Stimulated activated CD4-positive, alpha-beta T cell treated with anti-CD3 and anti-CD28 coated beads, Interleukin-1b, Interleukin-23, amount 100 ng/mL, for 48 hours (primary cell): Measurements from ENCODE around the gene CDK16.

Experiments used
- DNase-seq: peaks from one replicate; pipeline ENCODE4 v3.0.0-alpha.2; 2020

Gene CDK16

DNA sequence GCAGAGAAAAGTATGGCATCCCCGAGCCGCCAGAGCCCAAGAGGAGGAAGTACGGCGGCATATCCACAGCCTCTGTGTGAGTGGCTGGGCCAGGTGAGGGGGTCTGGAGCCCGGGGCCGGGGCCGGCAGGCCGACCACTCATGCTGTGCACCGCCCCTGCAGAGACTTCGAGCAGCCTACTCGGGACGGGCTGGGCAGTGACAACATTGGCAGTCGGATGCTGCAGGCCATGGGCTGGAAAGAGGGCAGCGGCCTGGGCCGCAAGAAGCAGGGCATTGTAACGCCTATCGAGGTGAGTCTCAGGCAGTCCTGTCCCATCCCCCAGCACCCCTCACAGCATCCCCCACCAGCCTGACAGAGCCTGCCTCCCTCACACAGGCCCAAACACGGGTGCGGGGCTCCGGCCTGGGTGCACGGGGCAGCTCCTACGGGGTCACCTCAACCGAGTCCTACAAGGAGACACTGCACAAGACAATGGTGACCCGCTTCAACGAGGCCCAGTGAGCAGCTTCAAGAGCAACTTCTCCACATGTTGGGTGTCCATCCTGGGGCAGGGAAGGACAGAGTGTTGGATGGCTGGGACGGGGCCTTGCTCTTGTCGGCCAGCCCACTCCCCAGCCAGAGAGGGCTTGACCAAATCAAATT is 32.3 kb upstream of the CDK16 start:
- DNase-seq: no peak

DNA sequence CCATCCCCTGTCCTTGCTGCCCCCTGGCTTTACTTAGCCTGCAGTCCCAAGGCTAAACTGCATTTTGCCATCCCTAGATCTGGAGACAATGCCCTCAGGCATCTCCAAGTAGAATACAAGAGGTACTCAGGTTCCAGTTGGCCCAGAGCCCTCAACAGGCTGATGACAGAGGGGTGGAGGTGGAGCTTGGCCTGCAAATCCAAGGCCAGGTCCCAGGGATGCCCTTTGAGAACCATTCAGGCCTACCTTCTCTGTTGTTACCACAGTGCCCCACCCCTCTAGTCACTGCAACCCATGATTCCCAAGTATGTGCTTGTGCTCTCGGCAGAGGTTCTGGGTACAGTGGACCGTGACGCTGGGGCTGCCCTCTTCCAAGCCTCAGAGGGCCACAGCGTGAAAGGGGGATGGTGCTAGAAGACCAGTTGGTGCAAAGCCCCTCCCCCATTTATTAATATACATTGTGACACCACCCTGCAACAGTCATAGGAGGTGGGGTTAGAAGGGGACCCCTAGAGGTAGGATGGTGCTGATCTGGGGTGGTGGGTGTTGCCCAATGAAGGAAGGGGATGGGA is 31.3 kb upstream of the CDK16 start:
- no peak for DNase-seq

DNA sequence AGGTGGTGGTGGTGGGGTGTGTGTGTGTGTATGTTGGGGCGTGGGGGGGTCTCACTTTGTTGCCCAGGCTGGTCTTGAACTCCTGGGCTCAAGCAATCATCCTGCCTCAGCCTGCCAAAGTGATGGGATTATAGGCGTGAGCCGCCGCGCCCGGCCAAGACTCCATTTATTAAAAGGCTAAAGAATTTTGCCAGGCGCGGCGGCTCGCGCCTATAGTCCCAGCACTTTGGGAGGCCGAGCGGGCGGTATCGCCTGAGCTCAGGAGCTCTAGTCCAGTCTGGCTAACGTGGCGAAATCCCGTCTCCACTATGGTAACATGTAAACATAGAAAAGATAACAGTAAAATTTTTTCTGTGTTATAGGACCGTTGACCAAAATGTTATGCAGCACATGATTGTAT is 28.6 kb upstream of the CDK16 start:
- no peak for DNase-seq

DNA sequence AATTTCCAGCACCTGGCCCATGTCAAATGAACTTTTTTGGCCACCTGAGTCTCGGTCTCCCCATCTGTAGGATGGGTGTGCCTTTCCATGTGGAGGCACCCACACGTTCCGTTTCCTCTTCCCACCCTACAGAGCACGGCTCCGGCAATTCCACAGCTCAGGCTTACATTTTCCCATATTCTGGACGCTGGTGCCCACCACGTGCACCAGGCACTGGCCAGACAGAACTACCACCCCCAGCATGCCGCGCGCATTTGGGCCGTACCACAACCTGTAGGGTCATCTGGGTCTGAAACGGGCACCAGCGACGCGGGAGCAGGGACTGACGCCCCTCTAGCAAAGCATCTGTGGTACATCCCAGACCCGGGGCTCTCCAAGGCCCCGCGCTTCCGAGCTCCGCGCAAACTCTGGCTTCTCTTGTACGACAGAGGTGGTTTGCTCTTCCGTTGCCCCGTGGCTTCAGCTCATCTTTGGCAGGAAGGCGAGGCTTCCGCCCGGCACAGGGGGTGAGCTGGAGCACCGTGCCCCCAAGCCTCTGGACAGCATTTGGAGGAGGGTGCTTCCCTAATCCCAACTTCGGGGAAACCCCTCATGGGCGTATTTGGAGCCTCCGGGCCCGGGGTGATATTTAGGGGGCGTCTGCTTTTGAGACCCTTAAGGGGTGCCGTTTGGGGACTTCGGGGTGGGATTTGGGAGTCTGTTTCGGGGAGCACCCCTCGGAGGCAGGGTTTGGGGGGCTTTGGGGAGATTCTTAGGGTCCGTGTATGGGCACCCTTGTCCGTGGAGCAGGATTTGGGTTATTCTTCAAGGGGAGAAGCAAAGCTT is 27.8 kb upstream of the CDK16 start:
- peak; percentile 87 for DNase-seq

DNA sequence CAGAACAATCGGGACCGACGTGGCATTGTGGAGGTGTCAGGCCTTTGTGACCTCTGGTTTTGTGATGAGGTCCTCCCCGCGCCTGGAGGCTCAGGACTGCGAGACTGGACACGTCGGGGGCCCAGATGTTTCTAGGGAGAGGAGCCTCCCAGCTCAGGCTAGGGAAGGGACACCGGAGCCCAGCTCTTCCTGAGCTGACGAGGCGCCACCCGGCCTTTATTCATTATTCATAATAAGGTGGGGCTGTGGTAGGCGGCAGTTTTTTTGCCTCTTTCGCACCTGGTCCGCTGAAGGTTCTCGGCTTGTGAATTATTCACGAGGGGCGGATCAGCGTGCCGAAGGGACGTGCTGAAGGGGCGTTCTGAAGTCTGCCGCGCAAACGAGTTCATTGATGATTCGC is 27.1 kb upstream of the CDK16 start:
- DNase-seq: peak; percentile 55

DNA sequence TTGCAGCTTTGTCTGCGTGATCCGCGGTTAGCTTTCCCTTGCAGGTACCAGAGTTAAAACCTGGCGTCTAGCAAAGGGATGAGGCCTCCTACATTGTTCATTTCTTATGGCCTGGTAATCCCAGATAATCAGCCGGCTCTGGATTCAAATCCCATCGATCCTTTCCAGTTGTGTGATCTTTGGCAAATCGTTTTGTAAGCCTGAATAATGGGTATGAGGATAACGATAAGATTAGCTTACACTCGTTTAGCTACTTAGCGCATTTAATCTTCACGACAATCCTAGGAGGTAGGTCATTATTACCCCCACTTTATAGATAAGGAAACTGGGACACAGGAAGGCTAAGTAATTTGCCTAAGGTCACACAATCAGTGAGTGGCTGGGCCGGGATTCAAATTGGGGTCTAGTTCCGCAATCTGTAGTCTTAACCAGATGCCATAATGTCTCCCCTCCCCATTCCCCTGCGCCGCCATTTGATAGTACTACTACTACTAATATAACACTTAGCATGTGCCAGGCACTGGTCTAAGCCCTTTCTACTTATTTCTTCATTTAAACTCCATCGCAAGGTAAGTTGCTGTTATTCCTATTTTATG is 26.6 kb upstream of the CDK16 start:
- DNase-seq: no peak

DNA sequence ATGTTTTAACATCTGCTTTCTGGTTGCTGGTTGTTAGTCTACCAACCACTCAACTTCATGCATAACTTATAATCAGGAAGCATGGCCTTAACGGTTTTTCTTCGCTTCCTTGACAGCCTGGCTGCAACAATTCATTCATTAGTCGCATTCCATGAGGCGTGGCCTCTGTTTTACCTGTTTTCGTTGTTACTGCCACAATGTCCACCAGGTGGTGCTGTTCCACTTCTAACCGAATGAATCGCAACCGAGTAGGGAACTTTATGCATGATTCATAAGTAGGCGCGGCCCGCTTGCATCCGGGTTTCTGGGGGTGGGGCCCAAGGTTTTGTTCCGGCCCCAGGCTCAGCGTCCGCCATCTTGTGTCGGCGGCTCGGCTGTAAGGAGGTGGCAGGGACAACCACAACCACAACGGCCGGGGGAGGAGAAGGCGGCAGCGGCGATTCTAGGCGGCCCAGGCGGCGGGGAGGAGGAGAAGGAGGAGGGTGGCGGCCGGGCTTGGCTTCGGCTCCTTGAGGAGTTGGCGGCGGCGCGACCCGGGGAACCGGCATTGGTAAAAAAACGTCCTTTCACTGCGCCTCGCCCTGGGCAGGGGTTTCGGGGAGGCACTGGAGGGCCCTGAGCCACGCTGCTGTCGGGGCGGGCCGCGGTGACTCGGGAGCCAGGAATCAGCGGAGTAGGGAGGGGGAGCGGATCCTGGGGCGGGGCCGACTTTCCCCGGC is 24.8 kb upstream of the CDK16 start, which contains the start of gene UBA1:
Gene UBA1, plus strand, starts transcription at position 355 of the 719 bp plus-strand sequence. CDS start 4,974 bp downstream, outside the sequence.
- peak; percentile 92 for DNase-seq

DNA sequence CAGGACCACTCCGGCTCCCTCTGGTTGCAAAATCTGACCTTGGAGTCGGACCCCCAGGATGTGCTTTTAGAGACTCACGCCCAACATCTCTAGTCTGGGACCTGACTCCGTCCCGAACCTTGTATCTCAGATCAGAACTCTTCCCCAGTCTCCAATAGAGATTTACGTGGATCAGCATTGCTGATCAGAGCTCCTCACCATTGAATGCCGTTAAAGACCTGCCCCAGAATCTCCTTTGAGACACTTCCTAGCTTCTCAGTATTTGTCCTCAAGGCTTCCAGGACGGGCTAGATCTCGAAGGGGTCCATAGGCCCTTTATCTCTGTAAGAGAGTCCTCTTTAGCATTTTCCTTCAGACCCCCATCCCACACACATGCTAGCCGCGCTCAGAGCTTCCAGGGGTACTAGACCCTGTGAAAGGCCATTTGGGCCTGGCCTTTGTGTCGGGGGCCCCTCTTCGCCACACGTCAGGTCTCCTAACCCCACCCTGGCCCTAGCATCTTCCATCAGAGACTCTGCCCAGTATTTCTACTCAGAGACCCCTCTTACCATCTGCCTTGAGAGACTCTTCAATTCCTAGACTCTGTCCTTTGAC is 24.2 kb upstream of the CDK16 start:
- no peak for DNase-seq

DNA sequence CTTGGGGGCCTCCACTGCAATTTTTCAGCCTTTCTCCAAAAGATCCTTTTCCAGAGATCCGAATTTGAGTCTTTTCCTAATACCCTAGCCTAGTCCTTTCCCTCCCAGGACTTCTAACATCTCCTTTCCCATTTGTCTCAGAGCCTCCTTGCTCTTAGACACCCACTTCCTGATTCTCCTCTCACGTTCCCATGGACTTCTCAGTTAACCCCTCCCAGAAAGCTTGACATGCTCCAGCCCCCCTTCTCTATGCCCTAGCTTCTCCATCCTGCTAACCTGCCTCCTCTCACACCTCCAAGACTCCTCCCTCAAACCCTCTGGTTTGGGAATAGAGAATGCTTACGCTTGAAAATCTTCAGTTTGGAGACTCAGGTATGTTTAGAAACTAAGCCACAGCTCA is 22.4 kb upstream of the CDK16 start:
- DNase-seq: no peak

DNA sequence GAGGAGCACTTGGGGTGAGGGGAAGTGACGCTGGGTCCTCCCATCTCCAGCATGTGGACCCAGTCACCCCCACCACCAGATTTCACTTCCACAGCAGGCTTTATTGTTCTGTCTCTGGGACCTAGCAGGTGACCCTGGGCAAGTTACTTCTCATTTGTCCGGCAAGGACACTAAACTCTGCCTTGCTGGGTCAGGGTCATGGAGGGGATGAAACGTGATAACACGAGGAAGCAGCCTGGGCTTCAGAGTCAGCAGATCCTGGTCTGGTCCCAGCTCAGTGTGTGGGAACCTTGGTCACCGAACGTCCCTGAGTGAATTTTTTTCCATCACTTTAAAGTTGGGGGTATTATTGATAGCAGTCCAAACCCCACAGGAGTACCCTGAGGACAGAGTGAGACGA is 21.0 kb upstream of the CDK16 start:
- DNase-seq: no peak

DNA sequence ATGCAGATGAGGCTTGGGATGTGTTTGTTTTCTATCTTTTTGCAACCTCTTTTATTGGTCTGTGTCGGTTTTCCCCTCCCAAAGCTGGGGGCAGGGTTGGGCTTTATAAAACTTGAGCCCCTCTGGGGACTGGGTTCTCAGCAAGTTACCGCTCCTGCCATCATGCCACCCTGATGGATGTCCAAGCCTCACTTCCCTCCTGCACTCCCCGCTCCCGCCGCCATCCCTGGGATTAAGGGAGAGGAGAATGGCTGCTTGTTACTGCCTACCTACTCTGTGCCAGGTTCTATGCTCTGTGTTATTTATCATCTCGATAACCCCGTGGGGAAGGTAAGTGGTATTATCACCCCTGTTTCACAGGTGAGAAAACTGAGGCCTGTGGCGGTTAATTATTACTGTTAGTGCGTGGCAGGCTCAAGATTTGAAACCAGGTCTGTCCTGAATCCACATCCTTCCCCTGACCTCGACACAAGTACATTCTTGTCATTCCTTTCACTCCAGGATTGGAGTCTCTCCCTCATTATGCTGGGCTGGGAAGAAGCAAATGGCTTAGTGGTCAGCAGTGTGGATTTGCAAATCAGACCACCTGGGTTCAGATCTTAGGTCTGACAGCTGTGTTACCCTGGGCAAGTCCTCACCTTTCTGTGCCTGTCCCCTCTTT is 20.3 kb upstream of the CDK16 start:
- no peak for DNase-seq

DNA sequence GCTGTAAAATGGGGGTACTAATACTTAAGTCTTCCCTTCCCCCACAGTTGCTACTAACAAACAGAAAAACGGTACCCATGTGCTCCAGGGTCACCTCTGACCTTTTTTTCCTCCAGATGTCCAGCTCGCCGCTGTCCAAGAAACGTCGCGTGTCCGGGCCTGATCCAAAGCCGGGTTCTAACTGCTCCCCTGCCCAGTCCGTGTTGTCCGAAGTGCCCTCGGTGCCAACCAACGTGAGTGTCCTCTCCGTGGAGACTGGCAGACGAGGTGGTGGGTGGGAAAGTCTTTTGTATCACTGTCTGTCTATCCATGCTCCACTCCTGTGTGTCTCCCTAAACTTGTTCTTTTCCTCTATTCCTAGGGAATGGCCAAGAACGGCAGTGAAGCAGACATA is 19.8 kb upstream of the CDK16 start:
- no peak for DNase-seq

DNA sequence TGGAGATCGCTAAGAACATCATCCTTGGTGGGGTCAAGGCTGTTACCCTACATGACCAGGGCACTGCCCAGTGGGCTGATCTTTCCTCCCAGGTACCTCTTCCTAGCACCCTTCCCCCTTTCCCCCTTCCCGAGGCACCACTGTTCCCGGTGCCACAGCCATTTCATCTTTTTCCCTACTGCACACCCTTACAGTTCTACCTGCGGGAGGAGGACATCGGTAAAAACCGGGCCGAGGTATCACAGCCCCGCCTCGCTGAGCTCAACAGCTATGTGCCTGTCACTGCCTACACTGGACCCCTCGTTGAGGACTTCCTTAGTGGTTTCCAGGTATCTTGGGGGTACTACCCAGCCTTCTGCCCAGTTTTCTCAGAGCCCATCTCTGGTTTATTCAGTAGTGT is 19.2 kb upstream of the CDK16 start:
- no peak for DNase-seq

DNA sequence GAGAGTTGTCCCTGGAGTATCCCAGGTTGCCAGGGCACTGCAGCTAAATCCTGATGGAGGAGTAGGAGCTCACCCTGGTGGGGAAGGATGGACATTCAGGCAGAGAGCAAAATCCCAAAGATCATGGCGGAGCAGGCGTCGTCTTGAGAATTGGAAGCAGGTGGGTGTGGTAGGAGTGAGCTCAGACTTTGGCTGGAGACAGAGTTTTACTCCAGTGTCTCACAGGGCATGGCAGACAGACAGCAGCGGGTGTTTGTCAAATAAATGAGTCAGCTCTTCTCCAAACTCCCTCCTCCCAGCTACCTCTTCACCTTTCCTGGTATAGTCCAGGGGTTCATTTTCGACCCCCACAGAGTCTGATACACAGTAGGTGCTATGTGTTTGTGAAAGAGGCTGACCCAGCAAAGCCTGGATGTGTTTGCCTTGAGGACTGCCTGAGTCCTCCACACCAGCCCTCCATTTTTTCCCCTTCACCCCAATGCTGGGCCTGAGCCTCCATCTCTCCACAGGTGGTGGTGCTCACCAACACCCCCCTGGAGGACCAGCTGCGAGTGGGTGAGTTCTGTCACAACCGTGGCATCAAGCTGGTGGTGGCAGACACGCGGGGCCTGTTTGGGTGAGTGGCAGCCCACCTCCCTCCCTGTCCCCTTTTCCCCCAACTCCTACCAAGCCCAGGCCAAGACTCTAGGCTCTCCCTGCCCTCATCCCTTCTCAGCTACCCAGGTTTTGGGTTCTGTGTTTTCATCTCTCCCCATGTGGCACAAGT is 17.9 kb upstream of the CDK16 start:
- DNase-seq: no peak

DNA sequence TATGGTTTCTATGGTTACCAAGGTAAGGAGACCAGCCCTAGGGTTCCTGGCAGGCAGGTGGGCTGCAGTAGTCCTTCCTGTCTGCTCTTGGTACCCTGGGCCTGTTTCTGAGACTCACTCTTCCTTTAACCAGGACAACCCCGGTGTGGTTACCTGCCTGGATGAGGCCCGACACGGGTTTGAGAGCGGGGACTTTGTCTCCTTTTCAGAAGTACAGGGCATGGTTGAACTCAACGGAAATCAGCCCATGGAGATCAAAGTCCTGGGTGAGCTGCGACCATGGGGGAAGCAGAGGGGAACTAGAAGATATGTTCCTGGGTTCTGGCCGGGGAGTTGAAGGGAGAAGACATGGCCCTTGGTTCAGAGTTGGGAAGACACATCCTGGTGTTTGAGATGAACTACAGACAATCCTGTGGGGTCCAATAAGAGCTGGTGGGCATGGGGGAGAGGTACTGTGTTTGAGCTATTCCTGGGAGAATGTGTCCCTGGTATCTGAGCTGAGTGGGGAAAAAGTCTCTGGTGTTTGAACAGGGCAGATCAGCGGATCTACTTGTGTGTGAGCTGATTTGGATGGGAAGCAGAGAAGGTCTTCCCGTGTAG is 17.0 kb upstream of the CDK16 start:
- DNase-seq: no peak

DNA sequence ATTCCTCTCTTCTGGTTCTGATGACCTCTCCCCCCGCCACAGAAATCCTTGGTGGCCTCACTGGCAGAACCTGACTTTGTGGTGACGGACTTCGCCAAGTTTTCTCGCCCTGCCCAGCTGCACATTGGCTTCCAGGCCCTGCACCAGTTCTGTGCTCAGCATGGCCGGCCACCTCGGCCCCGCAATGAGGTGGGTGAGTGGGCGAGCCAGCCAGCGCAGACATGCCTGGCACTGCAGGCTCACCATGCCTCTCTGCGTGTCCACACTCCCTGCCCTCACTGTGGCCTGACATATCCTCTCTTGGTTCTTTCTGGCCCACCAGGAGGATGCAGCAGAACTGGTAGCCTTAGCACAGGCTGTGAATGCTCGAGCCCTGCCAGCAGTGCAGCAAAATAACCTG is 16.2 kb upstream of the CDK16 start:
- DNase-seq: no peak

DNA sequence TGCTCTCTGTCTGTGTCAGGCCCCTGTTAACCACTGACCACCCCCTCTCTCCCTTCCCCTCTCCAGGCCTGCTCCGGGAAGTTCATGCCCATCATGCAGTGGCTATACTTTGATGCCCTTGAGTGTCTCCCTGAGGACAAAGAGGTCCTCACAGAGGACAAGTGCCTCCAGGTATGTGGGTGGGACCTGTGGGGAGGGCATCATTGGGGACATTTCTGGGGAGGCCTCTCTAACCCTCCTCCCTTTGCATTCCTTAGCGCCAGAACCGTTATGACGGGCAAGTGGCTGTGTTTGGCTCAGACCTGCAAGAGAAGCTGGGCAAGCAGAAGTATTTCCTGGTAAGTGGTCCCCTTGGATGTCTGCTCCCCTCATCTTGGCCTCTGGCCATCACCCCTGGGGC is 15.6 kb upstream of the CDK16 start:
- no peak for DNase-seq

DNA sequence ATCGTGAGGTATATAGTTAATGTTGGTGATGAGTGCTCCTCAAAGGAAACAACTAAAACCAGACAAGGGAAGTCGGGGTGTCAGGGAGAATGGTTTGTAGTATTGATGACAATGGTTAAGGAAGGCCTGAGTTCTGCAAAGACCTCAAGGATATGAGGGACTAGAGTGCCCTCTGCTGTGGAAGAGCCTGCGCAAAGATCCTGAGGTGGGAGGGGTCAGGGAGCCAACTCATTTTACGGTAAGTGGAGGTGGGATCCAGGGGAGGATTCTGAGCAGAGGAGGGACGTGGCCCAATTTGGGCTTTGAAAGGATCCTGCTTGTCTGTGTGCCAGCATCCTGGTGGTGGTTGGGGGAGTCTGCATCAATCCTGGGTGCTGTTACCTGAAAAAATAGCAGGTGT is 13.5 kb upstream of the CDK16 start:
- no peak for DNase-seq

DNA sequence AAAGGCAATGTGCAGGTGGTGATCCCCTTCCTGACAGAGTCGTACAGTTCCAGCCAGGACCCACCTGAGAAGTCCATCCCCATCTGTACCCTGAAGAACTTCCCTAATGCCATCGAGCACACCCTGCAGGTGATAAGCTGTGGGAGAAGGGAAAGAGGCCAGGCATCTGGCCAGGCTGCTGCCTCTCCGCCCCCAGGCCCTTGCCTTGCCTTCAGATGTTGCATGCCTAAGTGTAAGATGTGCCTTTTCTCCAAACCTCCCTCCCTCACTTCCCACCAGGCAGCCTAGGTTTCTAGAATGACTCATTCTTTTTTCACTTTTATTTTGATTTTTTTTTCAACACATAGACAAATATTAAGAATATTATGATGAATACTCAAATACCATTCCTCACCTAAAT is 12.2 kb upstream of the CDK16 start:
- DNase-seq: no peak

DNA sequence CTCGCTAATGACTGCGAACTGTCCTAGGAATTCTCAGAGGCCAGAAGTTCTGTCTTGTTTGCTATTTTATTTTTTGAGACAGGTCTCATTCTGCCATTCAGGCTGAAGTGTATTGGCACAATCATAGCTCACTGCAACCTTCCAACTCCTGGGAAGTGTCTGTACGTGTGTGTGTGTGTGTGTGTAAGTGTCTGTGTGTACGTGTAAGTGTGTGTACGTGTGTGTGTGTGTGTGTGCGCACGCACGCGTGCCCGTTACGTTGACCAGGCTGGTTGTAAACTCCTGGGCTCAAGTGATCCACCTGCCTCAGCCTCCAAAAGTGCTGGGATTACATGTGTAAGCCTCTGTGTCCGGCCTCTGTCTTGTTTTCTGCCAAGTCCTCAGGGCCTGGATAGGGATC is 10.4 kb upstream of the CDK16 start:
- DNase-seq: no peak
